Spinal cord (tissue), 10 donors: ENCODE results near the gene INSYN2B. TPM values are rescaled to one million over a fixed set of nuclear protein-coding genes. Genes with fewer than 3 reads are reported as not detected.

Experiments
- DNase-seq, 6 donors: peaks; one replicate each; pipeline versions ENCODE4 v3.0.0 to v3.0.0-alpha.2; 2013 to 2015; ENCODE audit warnings: low spot score in 6 of 6, low read depth in 4 of 6
- H3K27ac ChIP-seq: one replicate; pipeline ENCODE4 v1.5.1; 2013; ENCODE audit warnings: low read depth, low read length, control low read depth
- H3K27me3 ChIP-seq: one replicate; pipeline ENCODE4 v1.6.1; 2013; ENCODE audit warnings: low read length; ENCODE audit not compliant: control insufficient read depth, insufficient read depth
- H3K36me3 ChIP-seq: one replicate; pipeline ENCODE4 v1.6.1; 2013; ENCODE audit warnings: low read length; ENCODE audit not compliant: control insufficient read depth, insufficient read depth
- H3K4me1 ChIP-seq: one replicate; pipeline ENCODE4 v1.6.1; 2013; ENCODE audit warnings: low read length; ENCODE audit not compliant: control insufficient read depth, insufficient read depth
- H3K4me3 ChIP-seq: one replicate; pipeline ENCODE4 v1.5.1; 2013; ENCODE audit warnings: low read depth, low read length, control low read depth
- H3K9me3 ChIP-seq: one replicate; pipeline ENCODE4 v1.6.1; 2013; ENCODE audit warnings: low read length; ENCODE audit not compliant: control insufficient read depth, insufficient read depth
- WGBS: methylation state at CpG from one replicate; pipeline ENCODE4 v1.1.5; 2013; ENCODE audit warnings: missing lambda C conversion rate; ENCODE audit not compliant: insufficient coverage; 5-methylcytosine and 5-hydroxymethylcytosine counted together
- polyA plus RNA-seq, 2 donors: library from polyadenylated mRNA; unstranded; fragments of 120-200 nt; gene quantifications; one replicate each; pipeline ENCODE4 v1.2.1, GENCODE V29; 2013; ENCODE audit not compliant: insufficient read length in 2 of 2
- total RNA-seq, 2 donors: library from RNA; depleted of rRNA in 1 of 2; stranded (reverse); fragments of 120-200 nt in 1 of 2; fragments of >200 nt in 1 of 2; gene quantifications; one replicate each; pipeline versions ENCODE4 v1.2.3 to v1.2.4, GENCODE V29; 2013 to 2014
- donor health status: healthy.

The INSYN2B gene
- total and polyA plus RNA-seq, 4 donors = 3.2 to 5.3 (median 4.6) TPM

- no peaks in the 10 kb centered on the region for H3K36me3 ChIP-seq
- H3K27me3 ChIP-seq = no peaks in the 10 kb centered on the region
- no peak overlapping the region for H3K27ac ChIP-seq
- H3K4me1 ChIP-seq = no peaks in the 10 kb centered on the region
- H3K9me3 ChIP-seq = no peaks in the 10 kb centered on the region
- no CpG with 5 or more reads among the region's 3 CpGs for WGBS
- DNase-seq = no peak
- H3K4me3 ChIP-seq = no peak overlapping the region
Observed at GRCh38 chr5:169921384-169921783, 58.9 kb downstream of the INSYN2B start.

- H3K4me3 ChIP-seq = no peak overlapping the region
- H3K27ac ChIP-seq = no peak overlapping the region
- no peaks in the 10 kb centered on the region for H3K36me3 ChIP-seq
- H3K9me3 ChIP-seq = no peaks in the 10 kb centered on the region
- no peaks in the 10 kb centered on the region for H3K4me1 ChIP-seq
- DNase-seq = no peak
- 42% methylated on average over 2 of the region's 3 CpGs for WGBS
- no peaks in the 10 kb centered on the region for H3K27me3 ChIP-seq
Observed at GRCh38 chr5:169920474-169920873, 59.8 kb downstream of the INSYN2B start.

GRCh38 chr5:169918228-169918627 lies 62.1 kb downstream of the INSYN2B start:
- Histone ChIP-seq H3K9me3 (no peaks in the 10 kb centered on the region), H3K27me3 (no peaks in the 10 kb centered on the region), H3K36me3 (no peaks in the 10 kb centered on the region), H3K4me1 (peaks cover 6% of the 10 kb centered on the region), H3K4me3 (no peak overlapping the region), H3K27ac (no peak overlapping the region)
- no CpG with 5 or more reads among the region's 2 CpGs for WGBS
- no peak for DNase-seq

- Histone ChIP-seq H3K27me3 (no peaks in the 10 kb centered on the region), H3K27ac (no peak overlapping the region), H3K4me1 (peaks cover 6% of the 10 kb centered on the region), H3K9me3 (no peaks in the 10 kb centered on the region), H3K36me3 (no peaks in the 10 kb centered on the region), H3K4me3 (no peak overlapping the region)
- 100% methylated on average over 2 of the region's 2 CpGs for WGBS
- DNase-seq = no peak
Observed at GRCh38 chr5:169917500-169917899, 62.8 kb downstream of the INSYN2B start.

GRCh38 chr5:169914766-169915165 lies 65.5 kb downstream of the INSYN2B start:
- H3K9me3 ChIP-seq = no peaks in the 10 kb centered on the region
- H3K36me3 ChIP-seq = no peaks in the 10 kb centered on the region
- H3K4me3 ChIP-seq = no peak overlapping the region
- H3K27ac ChIP-seq = no peak overlapping the region
- 22% methylated on average over 2 of the region's 2 CpGs for WGBS
- peaks cover 9% of the 10 kb centered on the region for H3K4me1 ChIP-seq
- H3K27me3 ChIP-seq = no peaks in the 10 kb centered on the region
- peak in 2 of 6 donors; percentile 71 to 78 for DNase-seq

GRCh38 chr5:169913479-169913878 lies 66.8 kb downstream of the INSYN2B start:
- no peak for DNase-seq
- Histone ChIP-seq H3K9me3 (no peaks in the 10 kb centered on the region), H3K27me3 (no peaks in the 10 kb centered on the region), H3K4me1 (peaks cover 9% of the 10 kb centered on the region), H3K27ac (no peak overlapping the region), H3K4me3 (no peak overlapping the region), H3K36me3 (no peaks in the 10 kb centered on the region)
- WGBS = no CpG with 5 or more reads among the region's 2 CpGs

- H3K9me3 ChIP-seq = no peaks in the 10 kb centered on the region
- no peaks in the 10 kb centered on the region for H3K36me3 ChIP-seq
- H3K27ac ChIP-seq = no peak overlapping the region
- no peak overlapping the region for H3K4me3 ChIP-seq
- H3K27me3 ChIP-seq = no peaks in the 10 kb centered on the region
- DNase-seq = no peak
- 40% methylated on average over 1 of the region's 4 CpGs for WGBS
- H3K4me1 ChIP-seq = peaks cover 9% of the 10 kb centered on the region
Observed at GRCh38 chr5:169911448-169912212, 68.7 kb downstream of the INSYN2B start.

GRCh38 chr5:169910393-169910792 lies 69.9 kb downstream of the INSYN2B start:
- WGBS = 53% methylated on average over 5 of the region's 5 CpGs
- Histone ChIP-seq H3K27ac (no peak overlapping the region), H3K36me3 (no peaks in the 10 kb centered on the region), H3K27me3 (no peaks in the 10 kb centered on the region), H3K9me3 (no peaks in the 10 kb centered on the region), H3K4me1 (peaks cover 12% of the 10 kb centered on the region), H3K4me3 (no peak overlapping the region)
- no peak for DNase-seq

- peaks cover 12% of the 10 kb centered on the region for H3K4me1 ChIP-seq
- no peaks in the 10 kb centered on the region for H3K36me3 ChIP-seq
- DNase-seq = no peak
- no peaks in the 10 kb centered on the region for H3K9me3 ChIP-seq
- H3K27ac ChIP-seq = no peak overlapping the region
- no peak overlapping the region for H3K4me3 ChIP-seq
- 40% methylated on average over 1 of the region's 3 CpGs for WGBS
- no peaks in the 10 kb centered on the region for H3K27me3 ChIP-seq
Observed at GRCh38 chr5:169909945-169910344, 70.3 kb downstream of the INSYN2B start.

- Histone ChIP-seq H3K27me3 (no peaks in the 10 kb centered on the region), H3K4me1 (peaks cover 16% of the 10 kb centered on the region), H3K4me3 (no peak overlapping the region), H3K36me3 (no peaks in the 10 kb centered on the region), H3K9me3 (no peaks in the 10 kb centered on the region), H3K27ac (no peak overlapping the region)
- DNase-seq = no peak
- WGBS = no CpG with 5 or more reads among the region's 1 CpG
Observed at GRCh38 chr5:169908864-169909263, 71.4 kb downstream of the INSYN2B start.
